ENCODE measurements around the gene C9orf43.

DNA sequence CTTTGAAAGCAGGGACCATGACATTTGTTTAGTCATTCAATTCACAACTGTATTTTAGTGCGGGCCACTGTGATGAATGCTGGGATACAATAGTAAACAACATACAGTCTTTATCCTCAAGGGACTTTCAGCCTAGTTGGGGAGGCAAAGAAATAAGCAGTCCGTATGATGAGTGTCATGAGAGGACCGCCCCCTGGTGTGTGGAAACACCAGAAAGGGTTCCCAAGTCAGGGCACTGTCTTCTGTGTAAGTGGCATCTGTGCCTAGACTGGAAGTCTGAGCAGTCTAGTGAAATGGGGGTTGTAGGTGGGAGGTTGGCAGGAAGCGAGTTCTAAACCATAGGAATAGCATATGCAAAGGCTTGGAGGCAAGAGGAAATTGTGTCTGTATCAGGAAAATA is 6.8 kb downstream of the C9orf43 start:
- TF ChIP-seq CTCF (IDR thresholded peaks at IDR 0.05) (no peak), POLR2A (IDR thresholded peaks at IDR 0.05) (no peak)
